Measurements from ENCODE around the gene EVX2.

Gene EVX2

GRCh38 chr2:176122052-176122682, 38.4 kb upstream of the EVX2 start:
- DNase-seq (ENCODE audit: low spot score): no peak

- no peak for DNase-seq (ENCODE audit: low spot score)
These were observed 37.7 kb upstream of the EVX2 start for GRCh38 chr2:176121190-176122051.

- no peak for DNase-seq (ENCODE audit: low spot score)
These were observed 36.8 kb upstream of the EVX2 start for GRCh38 chr2:176120364-176121189.

GRCh38 chr2:176118601-176119339, 35.0 kb upstream of the EVX2 start:
- DNase-seq (ENCODE audit: low spot score): no peak

GRCh38 chr2:176117823-176118371, 34.1 kb upstream of the EVX2 start:
- DNase-seq (ENCODE audit: low spot score): no peak

- DNase-seq (ENCODE audit: low spot score): no peak
These were observed 33.5 kb upstream of the EVX2 start for GRCh38 chr2:176117162-176117822.

- DNase-seq (ENCODE audit: low spot score): no peak
These were observed 32.4 kb upstream of the EVX2 start, which contains the start of gene HOXD10 for GRCh38 chr2:176115883-176116813. Gene HOXD10 (plus strand): TSS chr2:176116778. CDS start chr2:176116834, 56 bp downstream.

- no peak for DNase-seq (ENCODE audit: low spot score)
These were observed 31.3 kb upstream of the EVX2 start for GRCh38 chr2:176114930-176115625.

- DNase-seq (ENCODE audit: low spot score): no peak
These were observed 30.6 kb upstream of the EVX2 start for GRCh38 chr2:176114120-176114929.

- DNase-seq (ENCODE audit: low spot score): no peak
These were observed 28.9 kb upstream of the EVX2 start for GRCh38 chr2:176112375-176113302.

- DNase-seq (ENCODE audit: low spot score): no peak
These were observed 28.1 kb upstream of the EVX2 start for GRCh38 chr2:176111846-176112374.

- no peak for DNase-seq (ENCODE audit: low spot score)
These were observed 27.5 kb upstream of the EVX2 start for GRCh38 chr2:176111309-176111663.

- DNase-seq (ENCODE audit: low spot score): no peak
These were observed 26.9 kb upstream of the EVX2 start for GRCh38 chr2:176110415-176111308.

- DNase-seq (ENCODE audit: low spot score): no peak
These were observed 26.2 kb upstream of the EVX2 start for GRCh38 chr2:176109946-176110345.

- no peak for DNase-seq (ENCODE audit: low spot score)
These were observed 25.6 kb upstream of the EVX2 start for GRCh38 chr2:176109192-176109901.
